ENCODE measurements around the gene SESN1.

SESN1 gene

DNA sequence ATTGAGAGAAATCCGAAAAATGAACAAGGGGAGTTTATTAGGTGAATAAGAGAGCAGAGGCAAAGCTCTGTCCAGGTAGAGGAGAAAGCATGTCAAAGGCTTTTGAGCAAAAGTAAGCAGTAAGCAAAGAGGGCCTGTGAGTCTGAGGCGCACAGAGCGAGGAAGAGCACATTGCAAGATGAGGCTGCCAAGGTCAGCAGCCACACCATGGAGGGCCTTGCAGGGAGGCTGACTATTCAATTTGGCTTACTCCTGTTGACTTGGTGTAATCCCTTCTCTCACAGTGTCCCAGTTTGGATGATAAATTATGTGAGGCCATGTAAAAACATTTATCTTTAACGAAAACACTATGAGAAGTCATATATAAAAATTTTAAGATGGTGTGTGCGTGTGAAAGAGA lies 32.4 kb downstream of the SESN1 start:
- DNase-seq (ENCODE audit: low read depth in 3 of 3, low spot score in 1 of 3): no peak

DNA sequence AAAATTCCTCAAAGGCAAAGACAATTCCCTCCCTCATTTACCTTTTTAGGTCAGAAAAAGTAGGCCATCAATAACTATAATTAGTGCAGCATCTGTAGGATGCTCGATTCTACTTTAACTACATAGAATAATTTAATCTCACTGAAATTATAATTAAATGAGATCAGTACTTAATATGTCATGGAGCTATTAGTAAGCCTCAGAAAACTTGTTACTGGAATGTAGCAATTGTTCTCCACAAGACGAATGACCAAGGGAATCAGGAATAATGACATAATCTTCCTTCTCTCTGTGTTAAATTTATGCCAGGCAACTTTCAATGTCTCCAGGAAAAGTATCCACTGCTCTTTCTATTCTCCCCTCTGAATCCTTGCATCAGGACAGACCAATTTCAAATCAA lies 34.1 kb downstream of the SESN1 start:
- no peak for DNase-seq (ENCODE audit: low read depth in 3 of 3, low spot score in 1 of 3)

DNA sequence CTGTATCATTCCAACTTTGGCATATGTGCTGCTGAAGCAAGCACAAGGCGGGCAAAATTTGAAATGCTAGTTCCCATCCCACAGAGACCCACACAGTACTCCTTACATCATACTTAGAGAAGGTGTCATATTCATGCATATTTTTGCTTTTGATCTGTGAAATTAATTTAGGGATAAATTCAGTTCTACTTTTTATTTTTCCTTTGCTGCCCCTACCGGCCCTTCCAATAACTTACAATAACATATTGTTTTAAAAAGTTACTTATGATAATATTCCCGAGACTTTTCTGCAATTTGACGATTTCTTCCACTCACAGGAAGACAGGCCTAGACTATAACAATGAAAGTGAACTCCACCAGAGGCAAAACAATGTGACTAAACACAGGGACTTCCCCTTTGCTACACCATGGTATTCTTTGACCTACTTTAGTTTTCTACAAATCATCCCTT lies 35.0 kb downstream of the SESN1 start:
- DNase-seq (ENCODE audit: low read depth in 3 of 3, low spot score in 1 of 3): no peak

DNA sequence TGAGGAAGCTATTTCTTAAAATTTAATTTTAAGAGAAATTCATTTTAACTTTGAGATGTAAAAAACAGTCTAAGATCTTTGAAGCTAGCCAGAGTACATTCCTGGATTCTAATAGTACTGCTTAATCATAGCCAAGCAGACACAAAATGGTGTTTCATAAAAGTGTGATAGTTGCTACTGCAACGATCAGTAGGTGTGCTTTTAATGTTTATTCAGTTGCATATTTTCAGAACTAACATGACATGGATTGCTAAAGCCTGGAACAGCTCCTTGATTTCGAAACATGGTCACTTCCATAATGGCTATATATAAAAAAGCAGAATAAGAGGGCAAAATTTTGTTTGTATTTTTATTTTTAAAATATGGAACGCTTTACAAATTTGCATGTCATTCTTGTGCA lies 35.5 kb downstream of the SESN1 start:
- DNase-seq (ENCODE audit: low read depth in 3 of 3, low spot score in 1 of 3): no peak

DNA sequence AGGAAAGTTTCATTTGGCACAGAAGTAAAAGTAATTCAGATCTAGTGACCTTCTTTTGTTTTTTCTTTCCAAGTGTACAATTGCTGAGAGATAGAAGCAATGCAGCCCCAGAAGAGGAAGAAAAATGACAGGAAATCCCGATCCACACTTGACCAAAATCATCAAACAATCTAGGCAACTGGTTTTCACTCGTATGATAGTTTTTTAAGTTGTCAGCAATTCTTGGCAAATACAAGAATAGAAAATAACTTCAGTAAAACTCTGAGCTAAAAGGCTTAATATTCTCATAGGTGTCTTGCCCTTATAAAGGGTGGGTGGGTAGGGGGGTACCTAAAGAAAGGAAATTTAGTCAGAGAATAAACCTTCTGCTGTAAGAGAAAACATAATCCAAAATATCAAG lies 36.0 kb downstream of the SESN1 start:
- no peak for DNase-seq (ENCODE audit: low read depth in 3 of 3, low spot score in 1 of 3)

DNA sequence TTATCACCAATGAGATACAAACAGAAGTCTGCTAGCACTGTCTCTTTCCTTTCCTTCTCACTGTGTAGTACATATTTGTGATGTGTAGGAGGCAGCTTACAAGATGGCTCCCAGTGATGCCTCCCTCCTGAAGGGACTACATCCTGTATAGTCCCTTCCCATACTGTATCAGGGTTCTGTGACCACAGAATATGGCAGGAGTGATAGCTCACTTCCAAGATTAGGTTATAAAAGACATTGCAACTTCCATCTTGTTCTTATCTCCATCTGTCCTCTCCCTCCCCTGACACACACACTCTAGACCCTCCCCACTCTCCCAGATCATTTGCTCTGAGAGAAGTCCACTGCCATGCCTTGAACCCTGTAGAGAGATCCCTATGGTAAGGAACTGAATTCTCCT lies 38.0 kb downstream of the SESN1 start:
- DNase-seq (ENCODE audit: low read depth in 3 of 3, low spot score in 1 of 3): no peak

DNA sequence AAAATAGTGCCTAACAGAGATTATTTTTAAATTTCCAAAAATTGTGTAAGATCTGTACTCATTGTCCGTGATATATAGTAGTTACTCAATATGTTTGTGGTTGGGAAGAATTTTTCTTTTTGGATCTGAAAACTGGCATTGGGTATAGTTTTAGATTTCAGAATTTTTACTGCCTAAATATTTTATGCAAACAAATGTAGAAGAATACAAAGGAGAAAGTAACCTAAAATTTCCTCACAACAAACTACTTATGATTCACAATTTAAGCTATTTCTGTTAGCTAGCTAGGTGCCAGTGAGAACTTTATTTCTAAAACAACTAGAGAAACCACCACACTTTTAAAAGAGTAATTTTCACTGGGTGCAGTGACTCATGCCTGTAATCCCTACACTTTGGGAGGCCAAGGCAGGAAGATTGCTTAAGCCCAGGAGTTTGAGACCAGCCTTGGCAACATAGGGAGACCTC lies 38.8 kb downstream of the SESN1 start:
- no peak for DNase-seq (ENCODE audit: low read depth in 3 of 3, low spot score in 1 of 3)

DNA sequence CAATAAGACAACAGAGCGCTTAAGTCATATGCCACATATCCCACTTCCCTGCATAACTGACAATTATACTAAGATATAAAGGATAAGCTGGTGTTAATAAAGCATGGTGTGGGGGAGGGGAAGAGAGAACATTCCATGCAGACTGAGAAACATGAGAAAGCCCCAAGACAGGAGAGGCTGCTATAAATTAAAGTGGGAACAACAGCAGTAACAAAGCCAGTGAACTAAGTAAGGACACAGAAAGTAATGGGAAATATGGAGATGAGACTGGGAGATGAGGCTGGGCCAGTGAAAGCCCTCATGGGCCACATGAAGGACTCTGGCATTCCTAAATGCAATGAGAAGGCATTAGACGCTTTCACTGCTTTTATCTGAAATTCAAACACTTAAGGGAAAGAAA lies 41.3 kb downstream of the SESN1 start:
- DNase-seq (ENCODE audit: low read depth in 3 of 3, low spot score in 1 of 3): no peak

DNA sequence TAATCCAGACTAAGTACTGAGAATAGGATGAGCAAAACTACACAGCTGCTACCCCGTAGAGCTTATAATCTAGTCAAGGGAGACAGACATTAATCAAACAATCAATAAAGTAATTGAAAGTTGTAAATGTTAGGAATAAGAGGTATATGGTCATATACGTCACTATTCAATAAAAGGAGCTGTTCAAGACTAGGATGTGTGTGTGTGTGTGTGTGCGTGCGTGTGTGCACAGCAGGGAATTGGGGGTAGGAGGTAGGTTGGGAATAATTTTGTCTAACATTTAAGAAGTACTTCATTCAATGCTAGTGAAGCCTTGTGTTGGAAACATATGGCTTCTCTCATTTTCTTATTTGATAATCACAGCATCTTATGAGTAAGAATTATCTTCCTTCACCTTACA lies 41.8 kb downstream of the SESN1 start:
- DNase-seq (ENCODE audit: low read depth in 3 of 3, low spot score in 1 of 3): no peak

DNA sequence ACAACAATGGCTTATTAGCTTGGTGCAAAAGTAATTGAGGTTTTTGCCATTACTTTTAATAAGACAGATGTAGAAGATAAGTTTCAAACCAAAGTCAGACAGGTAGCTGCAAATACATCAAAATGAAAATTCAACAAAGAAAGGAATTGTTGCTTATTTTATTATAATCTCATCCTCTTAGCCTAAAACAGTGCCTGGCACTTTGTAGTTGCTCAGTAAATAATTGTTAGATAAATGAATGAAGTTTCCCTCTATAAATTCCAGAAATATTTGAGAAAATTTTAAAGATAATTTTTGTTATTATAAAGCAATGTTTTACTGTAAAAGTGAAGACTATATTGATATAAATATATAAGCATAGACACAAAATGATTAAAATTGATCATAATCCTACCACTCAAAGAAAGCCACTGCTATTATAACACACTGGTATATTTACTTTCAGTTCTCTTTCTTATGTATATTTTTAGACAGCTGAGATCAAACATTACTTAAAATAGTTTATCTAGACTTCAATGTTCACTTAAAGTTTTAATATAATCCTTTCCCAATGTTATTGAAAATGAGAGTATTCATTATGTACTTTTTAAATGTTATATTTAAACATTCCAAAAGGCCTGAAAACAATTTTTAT lies 42.5 kb downstream of the SESN1 start:
- DNase-seq (ENCODE audit: low read depth in 3 of 3, low spot score in 1 of 3): no peak

DNA sequence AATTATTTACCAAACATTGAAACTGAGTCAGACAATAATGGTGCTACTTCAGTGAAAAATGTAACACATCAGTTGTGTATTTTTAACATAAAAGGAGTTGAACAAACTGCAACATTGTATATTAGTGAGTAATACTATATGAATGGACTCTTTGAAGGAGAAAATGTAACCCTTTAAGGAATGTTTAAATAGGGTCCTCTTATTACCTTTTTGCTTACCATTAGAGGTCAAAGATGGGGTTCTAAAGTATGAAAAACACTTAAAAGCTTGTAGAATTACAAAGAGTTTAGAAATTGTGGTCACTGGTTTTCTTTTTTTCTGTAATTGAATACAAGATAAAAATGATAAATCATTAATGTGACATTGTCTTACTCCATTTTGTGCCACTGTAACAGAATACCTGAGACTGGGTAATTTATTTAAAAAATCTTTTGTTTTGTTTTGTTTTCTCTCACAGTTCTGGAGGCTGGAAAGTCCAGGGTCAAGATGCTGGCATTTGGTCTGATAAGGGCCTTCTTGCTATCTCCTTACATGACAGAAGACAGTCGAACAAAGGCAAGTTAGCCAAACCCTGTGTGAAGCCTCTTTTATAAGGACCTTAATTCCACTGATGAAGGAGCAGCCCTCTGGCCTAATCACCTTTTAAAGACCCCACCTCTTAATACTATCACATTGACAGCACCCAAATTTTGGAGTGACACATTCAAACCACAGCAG lies 43.2 kb downstream of the SESN1 start:
- no peak for DNase-seq (ENCODE audit: low read depth in 3 of 3, low spot score in 1 of 3)

DNA sequence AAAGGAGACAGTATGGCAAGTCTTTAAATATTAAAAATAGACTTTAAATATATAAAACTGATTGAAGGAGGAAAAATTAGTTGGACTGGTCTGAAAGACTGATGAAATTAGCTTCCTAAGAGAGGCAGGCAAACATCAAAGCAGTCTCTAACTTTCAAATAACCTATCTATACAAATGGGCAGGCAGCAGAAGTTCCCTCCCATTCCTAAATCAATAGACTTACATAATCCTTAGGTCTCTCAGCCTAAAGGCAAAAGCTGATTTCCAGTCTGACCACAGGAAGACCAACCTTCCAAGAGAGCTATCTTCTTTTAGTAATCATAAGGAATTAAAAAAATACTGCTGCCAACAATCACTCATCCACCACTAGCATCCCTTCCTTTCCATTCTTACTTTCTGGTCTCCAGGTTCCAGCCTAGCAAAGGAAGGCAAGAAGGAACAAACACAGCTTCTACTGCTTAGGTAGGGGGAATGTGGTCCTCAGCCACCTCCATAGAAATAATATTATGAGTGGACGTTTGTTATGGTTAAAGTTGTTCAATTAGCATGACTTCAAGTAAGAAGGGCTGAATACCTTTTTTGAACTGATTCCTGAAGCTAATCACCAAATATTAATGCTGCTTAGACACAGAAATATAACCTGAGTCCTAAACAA lies 44.1 kb downstream of the SESN1 start:
- no peak for DNase-seq (ENCODE audit: low read depth in 3 of 3, low spot score in 1 of 3)

DNA sequence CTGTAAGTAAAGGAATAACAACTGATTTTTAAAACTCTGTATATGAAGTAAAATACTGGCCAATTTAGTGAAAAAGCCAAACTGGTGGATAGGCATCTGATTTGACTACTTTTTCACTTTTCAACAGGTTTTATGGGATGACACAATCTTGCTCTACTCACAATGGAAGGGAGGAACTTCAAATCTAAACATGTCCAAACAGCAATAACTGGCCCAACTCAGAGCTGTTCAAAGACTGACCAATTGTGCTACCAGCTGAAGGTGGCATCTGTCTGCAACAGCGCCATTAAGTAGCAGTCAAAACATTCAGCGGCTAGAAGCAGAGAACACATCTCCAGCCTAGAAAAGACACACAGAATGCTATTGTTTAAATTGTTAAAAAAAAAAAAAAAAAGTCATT lies 44.6 kb downstream of the SESN1 start:
- DNase-seq (ENCODE audit: low read depth in 3 of 3, low spot score in 1 of 3): no peak

DNA sequence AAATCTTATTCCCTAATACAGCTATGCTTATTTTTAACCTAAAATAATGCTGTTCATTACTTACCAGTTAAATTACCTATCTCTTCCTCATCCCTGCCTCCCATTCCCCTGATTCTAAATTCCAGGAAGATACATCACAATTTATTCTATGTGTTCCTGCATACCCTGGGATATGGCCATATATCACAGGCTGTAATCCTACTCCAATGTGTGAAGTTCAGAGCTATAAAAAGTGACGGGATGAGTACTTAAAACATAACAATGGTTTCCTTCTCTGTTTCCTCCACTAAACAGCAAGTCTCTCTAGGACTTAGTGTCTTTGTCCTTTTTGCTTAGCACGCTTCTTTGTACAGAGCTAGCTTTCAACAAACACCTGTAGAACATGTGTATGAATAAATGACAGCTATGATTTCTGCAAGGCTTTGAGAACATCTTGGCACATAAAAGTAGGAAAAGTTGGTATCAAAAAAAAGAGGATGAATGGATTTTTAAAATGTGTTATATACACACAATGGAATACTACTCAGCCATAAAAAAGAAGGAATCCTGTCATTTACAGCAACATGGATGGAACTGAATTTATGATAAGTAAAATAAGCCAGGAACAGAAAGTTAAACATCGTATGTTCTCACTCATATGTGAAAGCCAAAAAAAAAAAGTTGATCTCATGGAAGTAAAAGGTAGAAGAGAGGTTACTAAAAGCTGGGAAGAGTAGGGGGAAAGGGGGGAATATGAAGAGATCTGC lies 45.8 kb downstream of the SESN1 start:
- no peak for DNase-seq (ENCODE audit: low read depth in 3 of 3, low spot score in 1 of 3)

DNA sequence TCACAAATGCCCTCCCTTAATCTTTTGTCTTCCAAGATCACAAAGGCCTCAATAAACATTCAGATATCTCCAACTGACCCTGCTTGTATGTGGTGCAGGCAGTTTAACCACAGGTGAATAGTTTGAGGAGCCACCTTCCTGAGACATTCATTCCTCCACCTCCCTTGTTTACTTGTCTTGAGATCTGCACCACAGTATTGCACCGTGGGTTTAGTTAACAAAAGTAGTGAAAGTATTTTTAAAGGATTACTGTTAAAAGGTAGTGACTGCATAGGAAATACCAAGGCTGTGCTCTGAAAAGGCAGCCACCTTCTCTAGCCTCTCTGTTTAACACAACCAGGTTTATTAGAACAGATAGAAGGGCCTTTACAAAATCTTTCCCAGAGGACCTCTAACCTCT lies 46.5 kb downstream of the SESN1 start:
- DNase-seq (ENCODE audit: low read depth in 3 of 3, low spot score in 1 of 3): no peak

DNA sequence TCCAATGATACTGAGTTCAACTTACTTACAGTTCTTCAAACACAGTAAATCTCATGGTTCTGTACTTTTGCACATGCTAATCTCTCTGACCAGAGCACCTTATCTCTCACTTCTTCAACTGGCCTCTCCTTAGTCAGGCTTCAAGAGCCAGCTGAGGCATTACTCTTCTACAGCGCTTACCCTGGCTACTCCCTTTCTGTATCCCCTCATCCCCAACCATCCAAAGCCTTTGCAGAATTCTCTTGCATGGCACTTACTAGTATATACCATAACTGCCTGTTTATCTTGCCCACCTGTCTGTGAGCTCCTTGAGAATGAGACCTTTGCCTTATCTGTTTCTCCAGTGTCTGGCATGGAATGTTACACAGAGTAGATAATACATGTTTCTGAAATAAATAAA lies 49.2 kb downstream of the SESN1 start:
- DNase-seq (ENCODE audit: low read depth in 3 of 3, low spot score in 1 of 3): no peak

DNA sequence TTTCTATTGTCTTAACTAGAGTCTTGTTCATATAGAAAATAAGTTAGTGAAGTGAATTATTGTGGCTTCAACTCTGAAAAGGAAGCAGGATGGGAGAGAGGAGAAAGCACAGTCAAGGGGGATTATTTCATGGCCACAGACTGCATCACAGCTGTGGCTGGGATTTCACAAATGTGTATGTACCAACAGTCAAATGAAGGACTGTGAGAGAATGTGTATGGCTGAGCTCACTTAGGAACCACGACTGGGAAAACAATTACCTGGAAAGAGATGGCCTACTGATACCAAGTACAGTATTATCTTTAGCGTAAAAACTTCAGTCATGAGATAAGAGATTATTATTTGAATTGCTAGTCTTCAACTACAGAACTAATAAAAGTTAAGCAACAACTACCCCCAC lies 54.9 kb downstream of the SESN1 start:
- no peak for DNase-seq (ENCODE audit: low read depth in 3 of 3, low spot score in 1 of 3)

DNA sequence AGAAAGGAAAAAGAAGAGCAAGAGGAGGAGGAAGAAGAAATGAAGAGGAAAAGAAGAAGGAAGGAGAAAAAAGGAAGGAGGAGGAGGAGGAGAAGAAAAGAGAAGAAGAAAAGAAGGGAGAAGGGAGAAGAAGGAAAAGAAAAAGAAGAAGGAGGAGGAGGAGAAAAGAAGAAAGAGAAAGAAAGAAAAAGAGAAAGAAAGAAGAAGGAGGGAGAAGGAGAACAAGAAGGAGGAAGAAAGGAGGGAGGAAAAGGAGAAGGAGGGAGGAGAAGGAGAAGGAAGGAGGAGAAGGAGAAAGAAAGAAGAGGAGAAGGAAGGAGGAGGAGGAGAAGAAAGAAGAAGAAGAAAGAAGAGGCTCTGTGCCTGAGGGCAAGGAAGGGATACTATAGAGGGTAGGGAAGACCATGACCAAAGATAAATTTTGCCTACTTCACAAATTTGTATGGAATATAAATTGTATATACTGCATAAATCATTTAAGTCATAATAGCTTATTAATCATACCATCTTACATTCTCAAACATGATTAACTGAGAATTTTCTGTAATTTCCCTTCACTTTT lies 55.7 kb downstream of the SESN1 start:
- DNase-seq (ENCODE audit: low read depth in 3 of 3, low spot score in 1 of 3): no peak

DNA sequence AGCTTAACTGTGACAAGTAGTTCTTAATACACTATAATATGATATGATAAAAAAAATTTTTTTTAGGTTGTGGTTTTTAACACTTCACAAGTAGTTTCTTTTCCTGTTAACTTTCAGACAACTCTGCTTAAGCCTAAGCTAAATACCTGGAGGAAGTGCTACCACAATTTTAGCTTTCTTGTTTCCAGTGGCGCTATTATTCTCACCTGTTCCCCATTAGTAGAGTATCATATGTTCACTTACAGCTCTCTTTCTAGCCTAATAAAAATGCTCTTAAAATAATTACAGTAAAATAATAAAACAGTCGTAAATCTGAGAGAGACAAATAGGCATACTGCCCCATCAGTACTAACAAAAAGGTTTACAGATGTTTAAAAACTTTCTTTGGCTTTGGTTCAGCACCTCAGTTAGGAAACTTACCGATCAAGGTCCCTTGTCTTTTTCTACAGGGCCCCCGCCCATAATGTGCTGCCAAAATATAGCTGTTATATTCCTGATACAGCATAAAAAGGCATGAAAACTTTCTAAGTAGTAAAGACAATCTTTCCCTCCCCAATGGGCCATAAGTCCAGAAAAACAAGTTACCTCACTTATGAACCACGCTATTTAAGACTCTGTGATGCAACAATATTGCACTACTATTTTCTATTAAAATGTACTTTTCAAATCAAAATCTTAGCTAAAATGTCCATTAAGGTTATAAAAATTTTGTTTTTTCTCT lies 57.9 kb downstream of the SESN1 start:
- DNase-seq (ENCODE audit: low read depth in 3 of 3, low spot score in 1 of 3): no peak

DNA sequence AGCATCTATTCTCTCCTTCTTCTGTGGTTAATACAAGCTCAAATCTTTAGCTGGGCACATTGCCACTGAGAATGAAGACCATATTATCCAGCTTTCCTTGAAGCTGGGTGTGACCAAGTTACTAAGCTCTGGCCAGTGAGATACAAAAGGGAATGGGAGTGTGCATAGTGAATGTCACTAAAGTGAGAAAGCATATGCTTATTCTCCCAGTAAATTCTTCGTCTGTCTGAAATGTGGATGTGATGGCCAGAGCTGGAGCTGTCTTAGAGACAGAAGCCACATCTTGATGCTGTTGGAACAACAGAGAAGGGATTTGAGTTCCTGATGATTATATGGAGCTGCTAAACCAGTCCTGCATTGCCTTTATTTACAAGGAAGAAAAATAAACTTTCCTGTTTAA lies 60.1 kb downstream of the SESN1 start:
- no peak for DNase-seq (ENCODE audit: low read depth in 3 of 3, low spot score in 1 of 3)

DNA sequence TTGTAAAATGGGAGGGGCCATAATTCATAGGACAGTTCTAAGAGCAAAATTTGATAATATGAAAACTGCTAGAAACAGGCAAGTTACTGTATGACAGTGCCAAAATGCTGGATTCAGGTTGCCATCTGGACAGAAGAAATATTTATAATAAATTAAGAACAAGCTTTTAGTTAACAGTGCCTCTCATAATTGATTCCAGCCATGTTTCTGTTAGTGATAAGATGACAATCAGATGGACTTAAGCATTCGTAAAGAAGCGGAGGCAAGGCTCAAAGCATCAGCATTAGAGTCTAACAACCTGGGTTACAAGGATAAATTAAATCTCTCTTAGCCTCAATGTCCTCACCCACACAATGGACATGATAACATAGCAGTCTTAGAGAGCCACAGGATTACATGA lies 61.0 kb downstream of the SESN1 start:
- no peak for DNase-seq (ENCODE audit: low read depth in 3 of 3, low spot score in 1 of 3)

Measured in stimulated activated CD4-positive, alpha-beta T cell treated with anti-CD3 and anti-CD28 coated beads, TNF-alpha, amount 100 ng/mL, for 1 hour (primary cell).